Mesodermal cell (in vitro differentiated cells): Measurements from ENCODE around the gene GADD45GIP1.
A peak's percentile ranks its signal among the peaks of the same experiment; 100 is the strongest.

Experiments used
- H3K27ac ChIP-seq: 2 replicates; pipeline ENCODE4 v1.7.0; 2013; ENCODE audit warnings: mild to moderate bottlenecking, low read depth, low read length, moderate library complexity; ENCODE audit not compliant: severe bottlenecking
- H3K36me3 ChIP-seq: 2 replicates; pipeline ENCODE4 v1.7.1; 2013; ENCODE audit warnings: mild to moderate bottlenecking, low read length, moderate library complexity; ENCODE audit not compliant: control insufficient read depth, insufficient read depth
- H3K4me1 ChIP-seq: one replicate; pipeline ENCODE4 v1.7.1; 2013; ENCODE audit warnings: mild to moderate bottlenecking, low read length; ENCODE audit not compliant: insufficient read depth, control insufficient read depth, poor library complexity, severe bottlenecking
- H3K4me3 ChIP-seq: 2 replicates; pipeline ENCODE4 v1.7.0; 2013; ENCODE audit warnings: low read length, control low read depth, mild to moderate bottlenecking; ENCODE audit not compliant: insufficient read depth, poor library complexity, severe bottlenecking; ENCODE audit errors: extremely low read depth
- H3K9me3 ChIP-seq: 2 replicates; pipeline ENCODE4 v1.7.1; 2013; ENCODE audit warnings: mild to moderate bottlenecking, low read length, moderate library complexity; ENCODE audit not compliant: control insufficient read depth
- WGBS, 2 experiments: methylation state at CpG; one replicate each; pipeline ENCODE4 v1.1.5; 2013; ENCODE audit warnings: missing lambda C conversion rate in 2 of 2; ENCODE audit not compliant: insufficient coverage in 2 of 2; 5-methylcytosine and 5-hydroxymethylcytosine counted together

Gene GADD45GIP1

GRCh38 chr19:12946731-12947496 is 10.1 kb downstream of the GADD45GIP1 start:
- H3K36me3 ChIP-seq = peaks cover 85% of the 10 kb centered on the region

GRCh38 chr19:12946092-12946721 is 10.8 kb downstream of the GADD45GIP1 start:
- H3K9me3 ChIP-seq = no peaks in the 10 kb centered on the region
- H3K36me3 ChIP-seq = peaks cover 85% of the 10 kb centered on the region
- peak overlapping the region; percentile 53 for H3K4me3 ChIP-seq
- 0% methylated on average over 26 to 28 of the region's 40 CpGs for WGBS, 2 experiments
- H3K27ac ChIP-seq = peak overlapping the region; percentile 99
- peaks cover 19% of the 10 kb centered on the region for H3K4me1 ChIP-seq

More at GRCh38 chr19:12946731-12947496, 10.1 kb downstream of the GADD45GIP1 start:
- Histone ChIP-seq H3K4me1 (peaks cover 14% of the 10 kb centered on the region), H3K9me3 (no peaks in the 10 kb centered on the region), H3K27ac (peak overlapping the region; percentile 99), H3K4me3 (peak overlapping the region; percentile 53)
- 47 to 61% methylated on average over 5 to 8 of the region's 14 CpGs for WGBS, 2 experiments

- peaks cover 19% of the 10 kb centered on the region for H3K4me1 ChIP-seq
- H3K4me3 ChIP-seq = peak within 1 kb of the TSS; percentile 53
- peaks cover 85% of the 10 kb centered on the region for H3K36me3 ChIP-seq
- WGBS, 2 experiments = 1% methylated on average over 28 to 52 of the region's 62 CpGs
- H3K27ac ChIP-seq = peak within 1 kb of the TSS; percentile 99
- no peaks in the 10 kb centered on the region for H3K9me3 ChIP-seq
Observed at GRCh38 chr19:12945479-12946091, 11.4 kb downstream of the GADD45GIP1 start, which contains the start of gene RAD23A. RAD23A (plus strand) TSS chr19:12945862; CDS start chr19:12945949, 87 bp downstream.

GRCh38 chr19:12944104-12944674 is 12.8 kb downstream of the GADD45GIP1 start:
- 100% methylated on average over 2 of the region's 2 CpGs; no CpG with 5 or more reads in 1 of the 2 experiments for WGBS, 2 experiments
- Histone ChIP-seq H3K9me3 (no peaks in the 10 kb centered on the region), H3K4me1 (peaks cover 25% of the 10 kb centered on the region), H3K27ac (peak overlapping the region; percentile 99), H3K4me3 (no peak overlapping the region), H3K36me3 (peaks cover 85% of the 10 kb centered on the region)

- H3K36me3 ChIP-seq = peaks cover 82% of the 10 kb centered on the region
- 93 to 96% methylated on average over 16 of the region's 18 CpGs for WGBS, 2 experiments
- no peak overlapping the region for H3K4me3 ChIP-seq
- no peaks in the 10 kb centered on the region for H3K9me3 ChIP-seq
- peak overlapping the region; percentile 52 for H3K27ac ChIP-seq
- H3K4me1 ChIP-seq = peaks cover 25% of the 10 kb centered on the region
Observed at GRCh38 chr19:12943437-12944044, 13.5 kb downstream of the GADD45GIP1 start.

- H3K4me3 ChIP-seq = peak overlapping the region; percentile 100
- no peaks in the 10 kb centered on the region for H3K9me3 ChIP-seq
- peaks cover 22% of the 10 kb centered on the region for H3K4me1 ChIP-seq
- H3K27ac ChIP-seq = no peak overlapping the region
- 100% methylated on average over 1 to 2 of the region's 2 CpGs for WGBS, 2 experiments
- H3K36me3 ChIP-seq = peaks cover 65% of the 10 kb centered on the region
Observed at GRCh38 chr19:12940897-12941296, 16.1 kb downstream of the GADD45GIP1 start.

GRCh38 chr19:12939975-12940423 is 17.0 kb downstream of the GADD45GIP1 start:
- peaks cover 62% of the 10 kb centered on the region for H3K36me3 ChIP-seq
- 96 to 99% methylated on average over 9 to 10 of the region's 10 CpGs for WGBS, 2 experiments

GRCh38 chr19:12938779-12939601 is 18.0 kb downstream of the GADD45GIP1 start:
- Histone ChIP-seq H3K9me3 (no peaks in the 10 kb centered on the region), H3K4me1 (peaks cover 22% of the 10 kb centered on the region), H3K27ac (peak overlapping the region; percentile 77), H3K4me3 (peak overlapping the region; percentile 100), H3K36me3 (peaks cover 52% of the 10 kb centered on the region)
- 2 to 3% methylated on average over 39 to 45 of the region's 54 CpGs for WGBS, 2 experiments

More at GRCh38 chr19:12939975-12940423, 17.0 kb downstream of the GADD45GIP1 start:
- peak overlapping the region; percentile 100 for H3K4me3 ChIP-seq
- no peaks in the 10 kb centered on the region for H3K9me3 ChIP-seq
- H3K27ac ChIP-seq = peak overlapping the region; percentile 36
- peaks cover 22% of the 10 kb centered on the region for H3K4me1 ChIP-seq

GRCh38 chr19:12937927-12938778 is 18.9 kb downstream of the GADD45GIP1 start, which contains the start of gene CALR:
CALR (plus strand) TSS chr19:12938609; CDS start chr19:12938680, 71 bp downstream.
- Histone ChIP-seq H3K27ac (peak within 1 kb of the TSS; percentile 91), H3K36me3 (peaks cover 44% of the 10 kb centered on the region), H3K4me1 (peaks cover 18% of the 10 kb centered on the region), H3K9me3 (no peaks in the 10 kb centered on the region), H3K4me3 (peak within 1 kb of the TSS; percentile 100)
- WGBS, 2 experiments = 1% methylated on average over 56 to 60 of the region's 63 CpGs
